Karpas-422 (cell line): Measurements from ENCODE around the gene DPH1. TPM values are rescaled to one million over a fixed set of nuclear protein-coding genes. Genes with fewer than 3 reads are reported as not detected.

Source experiments
- DNase-seq: peaks from one replicate; pipeline ENCODE4 v3.0.0-alpha.2; 2015
- H2AFZ ChIP-seq: fragments of 200-600 bp; sonication (generic); 2 replicates; pipeline ENCODE4 v1.6.1; 2014; ENCODE audit warnings: antibody characterized with exemption, low read length, mixed read lengths
- H3K27ac ChIP-seq: fragments of 200-600 bp; sonication (generic); 2 replicates; pipeline ENCODE4 v1.5.1; 2014; ENCODE audit warnings: mild to moderate bottlenecking, low read length, moderate library complexity
- H3K27me3 ChIP-seq: fragments of 200-600 bp; sonication (generic); 2 replicates; pipeline ENCODE4 v1.6.1; 2014; ENCODE audit warnings: low read length, mixed read lengths
- H3K36me3 ChIP-seq: fragments of 200-600 bp; sonication (generic); 2 replicates; pipeline ENCODE4 v1.6.1; 2014; ENCODE audit warnings: low read length, mixed read lengths; ENCODE audit not compliant: insufficient read depth
- H3K4me1 ChIP-seq: fragments of 200-600 bp; sonication (generic); 2 replicates; pipeline ENCODE4 v1.6.1; 2014; ENCODE audit warnings: mild to moderate bottlenecking, low read length, mixed read lengths
- H3K4me2 ChIP-seq: fragments of 200-600 bp; sonication (generic); 2 replicates; pipeline ENCODE4 v1.6.1; 2014; ENCODE audit warnings: low read length, low read depth, mild to moderate bottlenecking; ENCODE audit not compliant: poor library complexity, severe bottlenecking
- H3K4me3 ChIP-seq: fragments of 200-600 bp; sonication (generic); 2 replicates; pipeline ENCODE4 v1.5.1; 2014; ENCODE audit warnings: mild to moderate bottlenecking, antibody characterized with exemption, low read length, mixed read lengths
- H3K79me2 ChIP-seq: fragments of 200-600 bp; sonication (generic); 2 replicates; pipeline ENCODE4 v1.6.1; 2014; ENCODE audit warnings: mild to moderate bottlenecking, low read length, mixed read lengths
- H3K9ac ChIP-seq: fragments of 200-600 bp; sonication (generic); 2 replicates; pipeline ENCODE4 v1.6.0; 2014; ENCODE audit warnings: low read length
- H3K9me2 ChIP-seq: fragments of 200-600 bp; sonication (generic), shearing (Covaris generic); replicated peaks from 2 replicates; pipeline ENCODE4 v1.6.0; 2014; ENCODE audit warnings: mild to moderate bottlenecking, low read length, moderate library complexity; ENCODE audit not compliant: insufficient read depth
- H3K9me3 ChIP-seq: fragments of 300-700, 200-600 bp; sonication (generic); 2 replicates; pipeline ENCODE4 v1.6.1; 2014; ENCODE audit warnings: low read length, mixed read lengths
- H4K20me1 ChIP-seq: fragments of 200-600 bp; sonication (generic); 2 replicates; pipeline ENCODE4 v1.6.1; 2014; ENCODE audit warnings: mild to moderate bottlenecking, antibody characterized with exemption, low read length, low read depth; ENCODE audit not compliant: insufficient read depth
- total RNA-seq: library from RNA; depleted of rRNA; stranded (reverse); fragments of >200 nt; shearing (Covaris generic); gene quantifications from 2 replicates; pipeline ENCODE4 v1.2.3, GENCODE V29; 2014; ENCODE audit warnings: low replicate concordance

Gene DPH1
- total RNA-seq, 1 experiment from 2014 or later: 37.5 TPM

DNA sequence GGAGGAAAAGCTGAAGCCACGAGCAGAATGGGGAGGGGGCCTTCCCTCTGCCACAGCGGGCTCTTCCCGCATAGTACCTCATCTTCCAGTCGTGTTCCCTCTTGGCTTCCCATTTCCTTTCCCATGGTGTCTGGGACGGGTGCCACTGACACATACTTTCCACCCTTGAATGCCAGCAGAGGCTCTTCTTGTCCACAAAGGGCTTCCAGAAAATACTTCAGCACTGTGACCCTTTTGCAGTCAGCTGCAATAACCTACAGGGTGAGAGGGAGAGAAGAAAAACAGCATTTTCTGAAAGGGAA, 55.6 kb downstream of the DPH1 start:
- Histone ChIP-seq H3K27ac (no peak overlapping the region), H3K4me2 (no peak overlapping the region), H4K20me1 (no peaks in the 10 kb centered on the region), H3K79me2 (no peaks in the 10 kb centered on the region), H3K36me3 (no peaks in the 10 kb centered on the region), H3K9me2 (no peaks in the 10 kb centered on the region), H3K27me3 (no peaks in the 10 kb centered on the region), H3K9me3 (no peaks in the 10 kb centered on the region), H3K4me3 (no peak overlapping the region), H3K9ac (no peak overlapping the region), H3K4me1 (peaks cover 50% of the 10 kb centered on the region), H2AFZ (no peak overlapping the region)
- DNase-seq: no peak

DNA sequence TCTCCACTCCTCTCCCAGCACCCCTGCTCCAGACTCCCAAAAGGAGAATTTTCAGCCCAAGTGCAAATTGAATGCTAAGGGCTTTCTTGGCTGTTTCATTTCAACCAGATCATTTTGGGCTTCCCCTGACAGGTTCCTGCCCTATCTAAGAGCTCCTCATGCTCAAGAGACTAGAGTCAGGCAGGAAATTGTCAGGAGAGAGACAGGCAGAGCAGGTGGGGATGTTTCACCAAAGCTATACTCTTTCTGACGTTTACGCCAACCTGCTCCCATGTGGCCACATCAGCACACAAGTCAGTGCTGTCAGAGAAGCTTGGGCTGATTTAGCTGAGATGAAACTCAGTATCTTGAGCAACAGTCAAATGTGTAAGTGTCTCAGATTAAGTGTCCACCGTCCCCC, 56.4 kb downstream of the DPH1 start:
- Histone ChIP-seq H3K27ac (peak overlapping the region; percentile 51; the same call in 1 of the 2 replicates), H3K4me3 (no peak overlapping the region), H3K4me2 (no peak overlapping the region), H3K36me3 (no peaks in the 10 kb centered on the region), H3K79me2 (no peaks in the 10 kb centered on the region), H3K4me1 (peaks cover 57% of the 10 kb centered on the region), H3K9me2 (no peaks in the 10 kb centered on the region), H3K9me3 (no peaks in the 10 kb centered on the region), H2AFZ (no peak overlapping the region), H3K27me3 (no peaks in the 10 kb centered on the region), H4K20me1 (no peaks in the 10 kb centered on the region), H3K9ac (no peak overlapping the region)
- no peak for DNase-seq

DNA sequence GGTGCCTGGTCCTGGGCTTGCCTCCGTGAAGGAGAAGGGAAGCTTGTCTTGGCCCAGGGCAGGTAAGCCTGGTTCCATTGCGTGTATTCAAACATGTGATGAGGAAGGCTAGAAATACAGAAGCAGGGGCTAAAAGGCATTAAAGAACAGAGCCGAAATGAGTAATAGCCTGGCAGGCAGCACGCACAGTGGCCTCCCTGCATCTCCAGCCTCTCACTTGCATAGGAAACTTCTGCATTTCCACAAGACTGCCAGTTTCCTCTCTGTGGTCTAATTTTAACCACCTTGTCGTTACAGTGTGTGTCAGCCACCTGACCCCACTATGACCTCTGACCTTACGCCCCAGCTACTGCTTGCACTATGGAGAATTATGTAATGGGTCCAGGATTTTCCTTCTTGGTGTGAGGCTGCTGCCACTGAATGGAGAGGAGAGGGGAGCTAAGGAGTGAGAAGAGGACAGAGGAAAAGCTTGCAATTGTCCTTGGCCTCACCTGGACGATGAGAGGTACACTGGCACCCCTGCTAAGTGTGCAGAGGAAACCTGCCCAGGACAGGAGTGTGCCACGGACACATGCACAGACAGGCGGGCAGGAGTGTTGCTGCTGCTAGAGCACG, 57.8 kb downstream of the DPH1 start:
- H3K79me2 ChIP-seq: no peaks in the 10 kb centered on the region
- H3K36me3 ChIP-seq: no peaks in the 10 kb centered on the region
- H3K27ac ChIP-seq: peak overlapping the region; percentile 39; the same call in 1 of the 2 replicates
- peak overlapping the region; percentile 5; the same call in 1 of the 2 replicates for H3K9ac ChIP-seq
- no peaks in the 10 kb centered on the region for H4K20me1 ChIP-seq
- H2AFZ ChIP-seq: no peak overlapping the region
- H3K4me1 ChIP-seq: peaks cover 58% of the 10 kb centered on the region
- no peaks in the 10 kb centered on the region for H3K27me3 ChIP-seq
- peak; percentile 66 for DNase-seq
- H3K4me2 ChIP-seq: peak overlapping the region; percentile 8
- H3K9me2 ChIP-seq: no peaks in the 10 kb centered on the region
- no peaks in the 10 kb centered on the region for H3K9me3 ChIP-seq
- H3K4me3 ChIP-seq: no peak overlapping the region

DNA sequence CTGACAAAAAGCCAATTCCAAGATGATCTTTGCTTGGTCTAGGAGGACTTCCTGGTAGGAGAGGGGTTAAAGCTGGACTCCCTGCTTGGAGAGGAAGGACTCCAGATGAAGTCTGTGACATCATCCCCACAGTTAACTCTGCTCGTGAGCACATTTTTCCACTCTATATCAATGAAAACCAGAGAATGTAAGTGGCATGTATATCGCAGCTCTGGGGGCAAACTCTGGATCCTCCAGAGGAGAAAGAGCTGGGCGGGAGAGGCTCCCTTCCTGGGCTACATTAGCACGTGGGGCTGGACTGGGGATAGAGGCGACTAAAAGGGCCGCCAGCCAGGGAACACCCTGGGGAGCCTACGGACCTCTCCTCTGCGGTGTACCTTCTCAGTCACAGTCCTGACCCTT, 59.1 kb downstream of the DPH1 start:
- Histone ChIP-seq H3K9me3 (no peaks in the 10 kb centered on the region), H3K36me3 (no peaks in the 10 kb centered on the region), H3K27me3 (no peaks in the 10 kb centered on the region), H3K4me2 (peak overlapping the region; percentile 62), H3K9ac (peak overlapping the region; percentile 69), H4K20me1 (no peaks in the 10 kb centered on the region), H3K9me2 (no peaks in the 10 kb centered on the region), H3K4me1 (peaks cover 53% of the 10 kb centered on the region), H3K4me3 (peak overlapping the region; percentile 63; the same call in 1 of the 2 replicates), H3K79me2 (no peaks in the 10 kb centered on the region), H2AFZ (peak overlapping the region; percentile 51; the same call in 1 of the 2 replicates), H3K27ac (peak overlapping the region; percentile 72)
- DNase-seq: no peak

DNA sequence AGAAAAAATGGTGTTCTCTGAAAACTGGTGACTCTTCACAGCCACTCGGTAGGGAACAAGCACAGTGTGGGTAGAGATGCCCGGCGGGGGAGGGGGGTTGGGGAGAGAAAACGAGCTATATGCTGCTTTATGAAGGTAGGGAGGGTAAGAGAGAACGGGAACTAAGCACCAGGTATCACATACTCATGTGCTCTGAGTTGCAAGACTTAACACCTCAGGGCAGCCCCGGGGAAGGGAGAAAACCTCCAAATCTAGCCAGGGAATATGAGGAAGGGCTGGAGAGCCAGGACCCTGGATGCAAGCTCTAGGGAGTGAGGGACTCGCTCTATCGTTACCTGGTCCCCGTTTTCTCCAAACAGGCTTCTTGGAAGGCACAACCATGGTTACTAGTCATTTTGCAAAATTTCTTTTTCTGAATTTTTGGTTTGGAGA, 60.3 kb downstream of the DPH1 start:
- no peaks in the 10 kb centered on the region for H3K27me3 ChIP-seq

DNA sequence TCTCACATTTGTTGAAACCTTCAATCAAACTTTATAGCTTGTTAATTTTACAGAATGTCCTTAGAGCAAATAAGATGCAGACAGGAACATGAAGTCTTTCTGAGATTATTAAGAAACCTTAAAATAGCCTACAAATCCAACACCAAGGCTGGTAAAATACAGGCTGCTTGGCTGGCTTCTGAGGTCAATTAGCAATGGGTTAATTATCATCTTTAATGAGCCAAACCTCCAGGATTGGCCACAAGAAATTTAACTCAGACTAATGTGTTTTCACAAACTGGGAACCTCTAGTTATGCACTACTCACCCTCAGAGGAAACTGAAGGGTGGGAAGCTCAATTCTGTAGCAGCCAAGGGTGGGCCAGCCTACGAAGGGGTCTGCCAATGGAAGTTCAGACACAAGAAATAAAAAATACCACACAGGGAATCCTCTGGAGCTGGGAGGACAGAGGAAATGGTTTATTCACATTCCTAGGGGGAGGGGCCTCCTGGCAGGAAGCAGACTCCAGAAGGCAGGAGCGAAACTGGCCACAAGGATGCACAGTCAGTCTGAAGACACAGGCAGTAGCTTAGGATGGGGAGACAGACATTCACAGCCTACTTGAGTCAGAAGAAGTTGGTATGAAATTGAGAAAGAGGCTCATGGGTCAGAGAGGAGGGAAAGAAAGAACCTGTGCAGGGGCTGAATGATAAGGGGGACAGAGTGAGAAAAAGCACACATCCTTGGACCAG, 61.0 kb downstream of the DPH1 start:
- Histone ChIP-seq H2AFZ (no peak overlapping the region), H3K4me1 (peaks cover 57% of the 10 kb centered on the region), H3K4me3 (peak overlapping the region; percentile 63), H3K9me2 (no peaks in the 10 kb centered on the region), H3K36me3 (no peaks in the 10 kb centered on the region), H3K27ac (peak overlapping the region; percentile 72; the same call in 1 of the 2 replicates), H3K9me3 (no peaks in the 10 kb centered on the region), H3K79me2 (no peaks in the 10 kb centered on the region), H4K20me1 (no peaks in the 10 kb centered on the region), H3K27me3 (no peaks in the 10 kb centered on the region), H3K4me2 (peak overlapping the region; percentile 62), H3K9ac (peak overlapping the region; percentile 69)
- no peak for DNase-seq

More for the DNA sequence above, 60.3 kb downstream of the DPH1 start:
- peak overlapping the region; percentile 62 for H3K4me2 ChIP-seq
- H2AFZ ChIP-seq: no peak overlapping the region
- no peaks in the 10 kb centered on the region for H3K9me3 ChIP-seq
- H3K79me2 ChIP-seq: no peaks in the 10 kb centered on the region
- no peaks in the 10 kb centered on the region for H3K9me2 ChIP-seq
- H3K4me3 ChIP-seq: peak overlapping the region; percentile 63
- no peaks in the 10 kb centered on the region for H3K36me3 ChIP-seq
- H3K27ac ChIP-seq: peak overlapping the region; percentile 72
- H3K4me1 ChIP-seq: peaks cover 55% of the 10 kb centered on the region
- peak; percentile 76 for DNase-seq
- no peaks in the 10 kb centered on the region for H4K20me1 ChIP-seq
- H3K9ac ChIP-seq: peak overlapping the region; percentile 69

DNA sequence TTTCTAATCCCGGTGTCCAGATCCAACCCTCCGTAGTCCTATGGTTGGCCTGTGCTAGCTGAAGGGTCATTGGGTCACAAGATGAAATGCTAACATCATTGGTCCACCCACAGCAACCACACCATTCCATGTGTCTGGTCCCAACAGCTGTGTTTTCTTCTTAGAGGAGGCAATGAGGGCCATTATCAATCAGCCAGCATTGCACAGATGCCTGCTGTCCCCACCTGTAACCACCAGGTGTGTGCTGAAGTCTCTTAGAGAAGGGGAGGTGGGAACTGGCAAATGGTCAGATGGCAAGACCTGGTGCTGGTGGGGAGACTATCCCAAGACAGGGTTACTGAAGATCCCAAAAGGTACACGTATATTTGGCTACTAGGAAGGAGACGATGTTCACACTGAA, 62.3 kb downstream of the DPH1 start:
- no peaks in the 10 kb centered on the region for H3K79me2 ChIP-seq
- H3K9ac ChIP-seq: no peak overlapping the region
- H2AFZ ChIP-seq: no peak overlapping the region
- no peaks in the 10 kb centered on the region for H4K20me1 ChIP-seq
- H3K27ac ChIP-seq: no peak overlapping the region
- no peak overlapping the region for H3K4me2 ChIP-seq
- no peaks in the 10 kb centered on the region for H3K36me3 ChIP-seq
- H3K4me1 ChIP-seq: peaks cover 45% of the 10 kb centered on the region
- H3K9me3 ChIP-seq: no peaks in the 10 kb centered on the region
- no peaks in the 10 kb centered on the region for H3K9me2 ChIP-seq
- H3K27me3 ChIP-seq: no peaks in the 10 kb centered on the region
- H3K4me3 ChIP-seq: no peak overlapping the region
- no peak for DNase-seq

DNA sequence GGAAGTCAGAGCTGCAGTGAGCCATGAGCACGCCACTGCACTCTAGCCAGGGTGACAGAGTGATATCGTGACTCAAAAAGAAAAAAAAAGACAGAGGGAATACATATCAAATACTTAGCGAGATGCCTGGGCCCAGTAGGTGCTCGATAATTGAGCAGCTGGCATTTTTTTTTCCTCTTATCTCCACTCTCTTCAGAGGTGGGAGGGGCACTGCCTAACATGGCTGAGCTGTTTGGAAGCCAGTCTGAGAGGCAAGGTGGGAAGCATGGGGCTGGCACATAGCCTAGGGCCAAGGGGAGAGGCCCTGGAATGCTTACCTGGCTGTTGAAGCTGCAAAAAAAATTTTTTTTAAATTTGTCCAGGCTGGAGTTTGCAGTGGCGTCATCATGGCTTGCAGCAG, 63.4 kb downstream of the DPH1 start:
- H3K4me1 ChIP-seq: peaks cover 34% of the 10 kb centered on the region
- DNase-seq: no peak
- no peaks in the 10 kb centered on the region for H3K79me2 ChIP-seq
- H3K9me2 ChIP-seq: no peaks in the 10 kb centered on the region
- H3K9me3 ChIP-seq: no peaks in the 10 kb centered on the region
- no peaks in the 10 kb centered on the region for H4K20me1 ChIP-seq
- no peak overlapping the region for H3K4me2 ChIP-seq
- no peak overlapping the region for H2AFZ ChIP-seq
- no peaks in the 10 kb centered on the region for H3K36me3 ChIP-seq
- no peak overlapping the region for H3K4me3 ChIP-seq
- H3K9ac ChIP-seq: no peak overlapping the region
- no peaks in the 10 kb centered on the region for H3K27me3 ChIP-seq
- H3K27ac ChIP-seq: no peak overlapping the region
